Nephron progenitor cell (in vitro differentiated cells): ENCODE results near the gene DBNDD2.

Experiments used
- DNase-seq: peaks from one replicate; pipeline ENCODE4 v3.0.0; 2021
- H3K27ac Mint-ChIP-seq: 2 replicates; pipeline ENCODE4 v1.8.0; 2021; ENCODE audit warnings: mild to moderate bottlenecking, moderate library complexity, mixed read lengths
- H3K27me3 Mint-ChIP-seq: 2 replicates; pipeline ENCODE4 v1.8.0; 2021; ENCODE audit warnings: mild to moderate bottlenecking, low read depth, mixed read lengths; ENCODE audit not compliant: poor library complexity
- H3K36me3 Mint-ChIP-seq: 2 replicates; pipeline ENCODE4 v1.8.0; 2021; ENCODE audit warnings: low read depth, mixed read lengths
- H3K4me1 Mint-ChIP-seq: 2 replicates; pipeline ENCODE4 v1.8.0; 2021; ENCODE audit warnings: mixed read lengths
- H3K4me3 Mint-ChIP-seq: 2 replicates; pipeline ENCODE4 v1.8.0; 2021; ENCODE audit warnings: mild to moderate bottlenecking, moderate library complexity, mixed read lengths
- H3K9me3 Mint-ChIP-seq: 2 replicates; pipeline ENCODE4 v1.8.0; 2021; ENCODE audit warnings: mild to moderate bottlenecking, moderate library complexity, mixed read lengths
- CTCF ChIP-seq: fragments of 200-600 bp; sonication (generic); IDR thresholded peaks from 2 replicates; pipeline ENCODE4 v1.5.0; 2021; ENCODE audit warnings: antibody characterized with exemption

The DBNDD2 gene

GRCh38 chr20:45407783-45408645 lies at the start of gene DBNDD2:
DBNDD2 (plus strand) TSS chr20:45408289; CDS start chr20:45408468, 179 bp downstream.
- H3K27ac Mint-ChIP-seq, result no peak within 1 kb of the TSS
- TF ChIP-seq CTCF, result no peak
- no peak for DNase-seq
- H3K4me1 Mint-ChIP-seq, result peaks cover 50% of the 10 kb centered on the region
- peaks cover 54% of the 10 kb centered on the region for H3K27me3 Mint-ChIP-seq
- H3K4me3 Mint-ChIP-seq, result peak within 1 kb of the TSS; percentile 81
- peaks cover 9% of the 10 kb centered on the region for H3K9me3 Mint-ChIP-seq
- H3K36me3 Mint-ChIP-seq, result peaks cover 17% of the 10 kb centered on the region

GRCh38 chr20:45359069-45359405 lies 49.1 kb upstream of the DBNDD2 start:
- Mint-ChIP-seq H3K27me3 (no peaks in the 10 kb centered on the region), H3K4me3 (no peak overlapping the region), H3K27ac (peak overlapping the region; percentile 48), H3K4me1 (peaks cover 32% of the 10 kb centered on the region), H3K36me3 (no peaks in the 10 kb centered on the region), H3K9me3 (no peaks in the 10 kb centered on the region)
- DNase-seq, result no peak
- no peak for TF ChIP-seq CTCF

- H3K27ac Mint-ChIP-seq, result no peak overlapping the region
- no peak for DNase-seq
- TF ChIP-seq CTCF, result no peak
- no peaks in the 10 kb centered on the region for H3K27me3 Mint-ChIP-seq
- no peak overlapping the region for H3K4me3 Mint-ChIP-seq
- H3K36me3 Mint-ChIP-seq, result no peaks in the 10 kb centered on the region
- H3K4me1 Mint-ChIP-seq, result peaks cover 35% of the 10 kb centered on the region
- H3K9me3 Mint-ChIP-seq, result no peaks in the 10 kb centered on the region
Observed at GRCh38 chr20:45359406-45360148, 48.5 kb upstream of the DBNDD2 start.

GRCh38 chr20:45361793-45362192 lies 46.3 kb upstream of the DBNDD2 start:
- DNase-seq, result no peak
- no peak overlapping the region for H3K27ac Mint-ChIP-seq
- peaks cover 45% of the 10 kb centered on the region for H3K4me1 Mint-ChIP-seq
- no peaks in the 10 kb centered on the region for H3K9me3 Mint-ChIP-seq
- no peak overlapping the region for H3K4me3 Mint-ChIP-seq
- TF ChIP-seq CTCF, result no peak
- H3K36me3 Mint-ChIP-seq, result peaks cover 4% of the 10 kb centered on the region
- no peaks in the 10 kb centered on the region for H3K27me3 Mint-ChIP-seq

- DNase-seq, result peak; percentile 100
- Mint-ChIP-seq H3K27ac (peak within 1 kb of the TSS; percentile 100), H3K36me3 (peaks cover 13% of the 10 kb centered on the region), H3K4me1 (peaks cover 47% of the 10 kb centered on the region), H3K9me3 (no peaks in the 10 kb centered on the region), H3K4me3 (peak within 1 kb of the TSS; percentile 98), H3K27me3 (no peaks in the 10 kb centered on the region)
- TF ChIP-seq CTCF, result peak; percentile 83
Observed at GRCh38 chr20:45362804-45363610, 45.1 kb upstream of the DBNDD2 start, which contains the start of gene SYS1. SYS1 (plus strand) TSS chr20:45363156; CDS start chr20:45363532, 376 bp downstream.
